Hematopoietic multipotent progenitor cell treated with erythropoietin and hydrocortisone succinate and interleukin-3 and kit ligand, for 4 days (in vitro differentiated cells): Measurements from ENCODE around the gene ATP6AP2.

Source experiments
- DNase-seq: peaks from one replicate; pipeline ENCODE4 v3.0.0-alpha.2; 2015

Gene ATP6AP2

GRCh38 chrX:40646489-40647306, 65.9 kb downstream of the ATP6AP2 start:
- DNase-seq, result peak; percentile 69

DNA sequence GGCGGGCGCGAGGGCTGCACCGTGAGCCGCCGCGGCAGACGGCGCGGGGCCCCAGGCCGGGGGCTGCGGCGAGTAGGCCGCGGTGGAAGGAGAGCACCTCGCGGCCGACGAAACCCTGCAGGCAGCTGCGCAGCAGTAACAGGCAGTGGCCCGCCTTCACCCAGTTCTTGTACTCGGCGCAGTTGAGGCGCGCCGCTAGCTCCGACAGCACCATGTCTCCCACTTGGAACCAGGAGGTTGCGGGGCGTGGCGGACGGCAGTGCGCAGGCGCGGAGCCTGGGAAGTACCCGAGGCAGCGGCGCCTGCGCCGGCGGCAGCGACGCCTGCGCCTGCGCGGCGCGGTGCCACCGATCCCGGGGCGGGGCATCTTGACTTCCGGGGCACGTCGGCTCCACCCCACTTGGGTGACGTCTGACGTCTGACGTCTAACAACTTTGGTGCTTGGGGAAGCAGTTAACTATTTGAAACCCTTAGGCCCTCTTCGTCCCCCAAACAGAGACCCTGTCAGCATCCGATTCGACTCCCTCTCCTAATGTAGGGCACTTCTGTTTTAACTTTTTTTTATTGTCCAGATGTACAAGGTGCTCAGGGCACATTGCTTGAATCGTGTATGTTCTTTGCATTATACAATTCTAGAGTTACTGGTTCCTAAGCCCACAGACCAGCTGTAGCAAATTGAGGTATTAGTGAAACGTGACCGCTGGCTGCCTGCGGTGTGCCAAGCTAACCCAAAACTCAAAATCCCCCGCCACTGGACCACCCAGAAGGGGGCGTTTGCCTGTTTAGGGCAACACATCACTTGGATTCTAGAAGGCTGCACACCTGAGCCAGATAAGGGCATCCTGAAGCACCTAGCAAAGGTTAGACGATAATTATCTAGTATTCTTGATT, 66.8 kb downstream of the ATP6AP2 start, which contains the start of gene CXorf38:
Gene CXorf38 (minus strand): TSS at position 255 of the 891 bp plus-strand sequence. CDS start 41 bp downstream, at position 214.
- DNase-seq, result peak; percentile 93

DNA sequence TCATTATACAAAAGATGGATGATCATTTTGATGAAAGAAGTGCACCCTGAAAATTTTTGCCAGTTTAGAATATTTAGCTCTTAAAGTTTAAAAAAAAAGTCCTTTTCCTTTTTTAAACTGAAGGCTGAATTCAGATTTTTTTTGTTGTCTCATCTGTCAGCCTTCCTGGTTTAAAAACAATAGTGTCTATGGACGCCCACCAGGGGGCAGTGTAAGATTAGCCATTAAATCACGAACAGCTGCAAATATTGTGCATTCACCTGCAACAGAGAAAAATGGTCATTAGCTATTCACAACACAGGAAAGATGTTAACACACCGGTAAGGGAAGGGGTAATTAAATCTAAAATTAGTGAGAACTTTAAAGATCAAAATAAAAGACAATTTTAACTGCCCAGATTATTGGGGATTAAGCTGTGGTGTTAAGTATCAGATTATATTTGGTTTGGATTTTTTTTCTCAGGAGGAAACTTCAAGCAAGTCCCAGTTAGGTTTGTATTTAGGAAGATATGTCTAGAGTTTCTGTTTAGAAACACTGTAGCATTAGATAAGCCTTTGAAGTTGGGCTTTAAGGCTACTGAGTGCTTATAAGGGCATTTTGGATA, 71.0 kb downstream of the ATP6AP2 start:
- peak; percentile 79 for DNase-seq

- no peak for DNase-seq
Measured at GRCh38 chrX:40652664-40653063, 71.9 kb downstream of the ATP6AP2 start.

- DNase-seq, result no peak
Measured at GRCh38 chrX:40653535-40653934, 72.8 kb downstream of the ATP6AP2 start.
